NCI-H226 (cell line): ENCODE results near the gene FSTL3.
"Not testable (repeated sequence)": the region's sequence is repeated elsewhere in the genome, so short reads cannot be mapped to it uniquely, and the experiment has no call there.

Experiments used
- DNase-seq: peaks from one replicate; pipeline ENCODE4 v3.0.0-alpha.2; 2015

Gene FSTL3

GRCh38 chr19:686589-687297, 10.6 kb downstream of the FSTL3 start:
- DNase-seq: no peak

GRCh38 chr19:687569-688166, 11.5 kb downstream of the FSTL3 start:
- no peak for DNase-seq

GRCh38 chr19:688214-688613, 12.0 kb downstream of the FSTL3 start:
- DNase-seq: no peak

- no peak for DNase-seq
Measured at GRCh38 chr19:688992-689391, 12.8 kb downstream of the FSTL3 start.

GRCh38 chr19:690203-690602, 14.0 kb downstream of the FSTL3 start:
- no peak for DNase-seq

- no peak for DNase-seq
Measured at GRCh38 chr19:694481-695351, 18.5 kb downstream of the FSTL3 start.

GRCh38 chr19:695352-695949, 19.3 kb downstream of the FSTL3 start, which contains the start of gene PRSS57:
TSS of gene PRSS57 (minus strand) at chr19:695452. CDS start at chr19:695430, 22 bp downstream.
- no peak for DNase-seq

- not testable (repeated sequence) for DNase-seq
Measured at GRCh38 chr19:698529-698928, 22.3 kb downstream of the FSTL3 start.

GRCh38 chr19:699885-700284, 23.7 kb downstream of the FSTL3 start:
- DNase-seq: not testable (repeated sequence)

- not testable (repeated sequence) for DNase-seq
Measured at GRCh38 chr19:702847-703246, 26.7 kb downstream of the FSTL3 start.

GRCh38 chr19:703329-703650, 27.1 kb downstream of the FSTL3 start:
- no peak for DNase-seq

- peak; percentile 73 for DNase-seq
Measured at GRCh38 chr19:703651-704446, 27.7 kb downstream of the FSTL3 start.

GRCh38 chr19:704447-704741, 28.2 kb downstream of the FSTL3 start:
- no peak for DNase-seq

- DNase-seq: peak; percentile 9
Measured at GRCh38 chr19:708154-709143, 32.3 kb downstream of the FSTL3 start, which contains the start of gene PALM. TSS of gene PALM (plus strand) at chr19:708935. CDS start at chr19:709147, 212 bp downstream.

GRCh38 chr19:709196-709964, 33.2 kb downstream of the FSTL3 start:
- DNase-seq: no peak

GRCh38 chr19:709965-710571, 33.9 kb downstream of the FSTL3 start:
- DNase-seq: no peak

GRCh38 chr19:710767-711166, 34.6 kb downstream of the FSTL3 start:
- no peak for DNase-seq

GRCh38 chr19:711254-711653, 35.1 kb downstream of the FSTL3 start:
- DNase-seq: no peak

GRCh38 chr19:715347-715746, 39.2 kb downstream of the FSTL3 start:
- no peak for DNase-seq
